GM19193 (cell line): ENCODE measurements around the gene RRAS2.

Source experiments
- POLR2A ChIP-seq: IDR thresholded peaks from 4 replicates; pipeline ENCODE4 v1.6.1; 2011; ENCODE audit not compliant: insufficient read depth, insufficient read length; ENCODE audit errors: extremely low read depth

The RRAS2 gene

DNA sequence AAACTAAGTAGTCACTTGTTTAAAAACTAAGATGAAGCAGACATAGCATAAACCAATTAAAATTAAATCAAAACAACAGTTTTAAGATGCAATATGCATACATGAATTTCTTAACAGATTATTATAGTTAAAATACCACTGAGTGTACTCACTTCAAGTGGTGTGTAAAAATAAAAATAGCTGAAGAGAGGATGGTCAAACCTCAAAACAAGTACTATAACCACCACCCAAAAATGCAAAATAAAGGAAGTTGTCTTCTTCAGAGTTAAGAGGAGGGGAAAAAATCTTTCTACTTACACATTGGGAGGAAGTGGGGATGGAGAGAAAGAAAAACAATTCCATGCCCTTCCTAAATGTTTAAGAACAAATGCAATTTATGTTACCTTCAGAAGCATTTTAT is 31.9 kb downstream of the RRAS2 start:
- no peak for TF ChIP-seq POLR2A

- TF ChIP-seq POLR2A, result no peak
These were observed 35.8 kb downstream of the RRAS2 start for GRCh38 chr11:14323118-14323676.

- no peak for TF ChIP-seq POLR2A
These were observed 36.5 kb downstream of the RRAS2 start for GRCh38 chr11:14322510-14322909.

DNA sequence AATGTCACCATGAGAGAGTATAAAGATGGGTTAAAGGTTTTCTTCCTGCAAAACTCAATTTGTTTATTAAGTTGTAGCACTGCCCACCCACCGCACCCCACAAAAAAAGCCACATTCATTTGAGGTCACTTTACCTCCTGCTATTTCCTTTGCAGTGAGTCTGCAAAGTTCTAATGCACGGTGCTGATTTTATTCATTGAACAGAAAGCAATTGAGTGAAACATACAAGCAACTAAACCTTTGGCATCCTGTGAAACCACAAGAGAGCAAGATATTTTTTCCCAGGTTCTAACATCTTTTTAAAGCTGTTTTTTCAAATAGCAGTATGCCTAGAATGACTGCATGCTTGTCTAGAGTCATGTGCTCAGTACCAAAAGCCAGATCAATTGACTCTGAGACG is 39.0 kb downstream of the RRAS2 start:
- no peak for TF ChIP-seq POLR2A

GRCh38 chr11:14318581-14318981 is 40.4 kb downstream of the RRAS2 start:
- TF ChIP-seq POLR2A, result no peak

- no peak for TF ChIP-seq POLR2A
These were observed 41.2 kb downstream of the RRAS2 start for GRCh38 chr11:14317659-14318325.

DNA sequence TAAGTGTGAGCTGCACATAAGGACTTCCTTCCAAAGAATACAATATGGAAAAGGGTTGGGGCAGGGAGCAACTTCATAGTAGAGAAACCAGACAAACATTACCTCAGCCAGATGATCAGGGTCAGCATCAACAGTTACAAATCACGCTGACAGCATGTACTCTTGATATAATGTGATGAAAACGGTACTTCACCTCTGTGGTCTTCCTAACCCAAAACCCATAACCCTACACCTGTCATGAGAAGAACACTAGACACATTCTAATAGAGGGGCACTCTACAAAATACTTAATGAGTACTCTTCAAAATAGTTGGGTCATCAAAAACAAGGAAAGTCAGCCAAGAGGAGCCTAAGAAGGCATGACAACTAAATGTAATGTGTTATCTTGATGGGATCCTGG is 43.9 kb downstream of the RRAS2 start:
- no peak for TF ChIP-seq POLR2A

GRCh38 chr11:14314127-14314526 is 44.9 kb downstream of the RRAS2 start:
- no peak for TF ChIP-seq POLR2A

- TF ChIP-seq POLR2A, result no peak
These were observed 46.1 kb downstream of the RRAS2 start for GRCh38 chr11:14312736-14313438.

- no peak for TF ChIP-seq POLR2A
These were observed 48.3 kb downstream of the RRAS2 start for GRCh38 chr11:14310679-14311078.

GRCh38 chr11:14309425-14310192 is 49.4 kb downstream of the RRAS2 start:
- TF ChIP-seq POLR2A, result no peak

GRCh38 chr11:14308897-14309387 is 50.0 kb downstream of the RRAS2 start:
- no peak for TF ChIP-seq POLR2A

GRCh38 chr11:14308114-14308896 is 50.7 kb downstream of the RRAS2 start:
- no peak for TF ChIP-seq POLR2A

GRCh38 chr11:14306481-14306880 is 52.5 kb downstream of the RRAS2 start:
- TF ChIP-seq POLR2A, result no peak
